Esophagus squamous epithelium (tissue), 4 donors: ENCODE results near the gene NPHP4.

Source experiments
- POLR2A ChIP-seq, 4 donors: fragments of 450-650 bp; IDR thresholded peaks; one replicate each; pipeline ENCODE4 v1.6.1; 2017; ENCODE audit warnings: antibody characterized with exemption in 4 of 4, mild to moderate bottlenecking in 4 of 4, moderate library complexity in 3 of 4
- TF ChIP-seq, protein P1 (sequence below), 6 experiments: fragments of 450-650 bp in 4 of 6; fragments of 200-600 bp in 2 of 6; sonication (generic) in 2 of 6; IDR thresholded peaks; one replicate each; pipeline ENCODE4 v1.5.1; 2016 to 2019; ENCODE audit warnings: antibody characterized with exemption in 6 of 6, mild to moderate bottlenecking in 4 of 6, moderate library complexity in 4 of 6

DNA sequence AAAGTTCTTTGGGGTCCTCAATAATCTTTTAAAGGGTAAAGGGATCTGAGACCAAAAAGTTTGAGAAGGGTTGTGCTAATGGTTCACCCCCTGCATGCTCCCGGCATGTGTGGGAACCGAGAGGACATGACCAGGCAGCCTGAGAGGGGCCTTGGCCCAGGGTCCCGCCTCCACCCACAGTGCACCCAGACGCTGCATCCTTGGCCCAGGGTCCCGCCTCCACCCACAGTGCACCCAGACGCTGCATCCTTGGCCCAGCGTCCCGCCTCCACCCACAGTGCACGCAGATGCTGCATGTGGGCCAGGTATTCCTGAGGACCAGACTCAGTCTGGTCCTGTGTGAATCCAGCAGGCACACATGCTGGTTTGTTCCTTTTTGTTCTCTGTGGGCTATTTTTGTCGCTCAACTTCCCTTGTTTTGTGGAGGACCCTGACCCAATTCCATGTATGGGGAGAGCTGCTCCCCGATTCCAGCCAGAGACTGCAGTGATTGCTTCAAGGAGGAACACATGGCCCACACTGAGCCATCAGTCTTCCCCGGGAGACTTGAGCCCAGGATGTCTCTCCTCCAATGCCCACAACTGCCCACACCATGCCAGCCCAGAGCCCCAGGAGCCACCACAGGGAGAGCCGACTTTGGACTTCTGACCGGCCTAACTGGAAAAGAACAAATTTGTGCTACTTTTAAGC is 3.5 kb downstream of the NPHP4 start:
- TF ChIP-seq, protein P1, sequence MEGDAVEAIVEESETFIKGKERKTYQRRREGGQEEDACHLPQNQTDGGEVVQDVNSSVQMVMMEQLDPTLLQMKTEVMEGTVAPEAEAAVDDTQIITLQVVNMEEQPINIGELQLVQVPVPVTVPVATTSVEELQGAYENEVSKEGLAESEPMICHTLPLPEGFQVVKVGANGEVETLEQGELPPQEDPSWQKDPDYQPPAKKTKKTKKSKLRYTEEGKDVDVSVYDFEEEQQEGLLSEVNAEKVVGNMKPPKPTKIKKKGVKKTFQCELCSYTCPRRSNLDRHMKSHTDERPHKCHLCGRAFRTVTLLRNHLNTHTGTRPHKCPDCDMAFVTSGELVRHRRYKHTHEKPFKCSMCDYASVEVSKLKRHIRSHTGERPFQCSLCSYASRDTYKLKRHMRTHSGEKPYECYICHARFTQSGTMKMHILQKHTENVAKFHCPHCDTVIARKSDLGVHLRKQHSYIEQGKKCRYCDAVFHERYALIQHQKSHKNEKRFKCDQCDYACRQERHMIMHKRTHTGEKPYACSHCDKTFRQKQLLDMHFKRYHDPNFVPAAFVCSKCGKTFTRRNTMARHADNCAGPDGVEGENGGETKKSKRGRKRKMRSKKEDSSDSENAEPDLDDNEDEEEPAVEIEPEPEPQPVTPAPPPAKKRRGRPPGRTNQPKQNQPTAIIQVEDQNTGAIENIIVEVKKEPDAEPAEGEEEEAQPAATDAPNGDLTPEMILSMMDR (IDR thresholded peaks at IDR 0.05), result no peak
- no peak for TF ChIP-seq POLR2A (IDR thresholded peaks at IDR 0.05)
